Progenitor cell of endocrine pancreas (in vitro differentiated cells): Measurements from ENCODE around the gene RAC2. TPM values are rescaled to one million over a fixed set of nuclear protein-coding genes. Genes with fewer than 3 reads are reported as not detected.

Source experiments
- DNase-seq: peaks from one replicate; pipeline ENCODE4 v3.0.0; 2021; ENCODE audit warnings: low spot score; ENCODE audit not compliant: unreplicated experiment
- H3K27ac Mint-ChIP-seq: 2 replicates; pipeline ENCODE4 v1.8.0; 2021; ENCODE audit warnings: mild to moderate bottlenecking, moderate library complexity, mixed read lengths
- H3K27me3 Mint-ChIP-seq: 2 replicates; pipeline ENCODE4 v1.8.0; 2021; ENCODE audit warnings: mixed read lengths
- H3K36me3 Mint-ChIP-seq: 2 replicates; pipeline ENCODE4 v1.8.0; 2022; ENCODE audit warnings: mixed read lengths; ENCODE audit not compliant: insufficient read depth
- H3K4me1 Mint-ChIP-seq: 2 replicates; pipeline ENCODE4 v1.8.0; 2021; ENCODE audit warnings: low read depth, mixed read lengths
- H3K4me3 Mint-ChIP-seq: 2 replicates; pipeline ENCODE4 v1.8.0; 2021; ENCODE audit warnings: low read depth, mild to moderate bottlenecking, moderate library complexity, mixed read lengths
- H3K9me3 Mint-ChIP-seq: 2 replicates; pipeline ENCODE4 v1.8.0; 2021; ENCODE audit warnings: low read depth, mixed read lengths
- CTCF ChIP-seq: fragments of 200-600 bp; sonication (generic); IDR thresholded peaks from one replicate; pipeline ENCODE4 v1.5.0; 2021; ENCODE audit warnings: antibody characterized with exemption, mild to moderate bottlenecking; ENCODE audit not compliant: unreplicated experiment
- total RNA-seq: library from RNA; stranded (reverse); gene quantifications from 2 replicates; pipeline ENCODE4 v1.2.1, GENCODE V29; 2021

The RAC2 gene
- total RNA-seq, 1 donor from 2014 or later = 1.7 TPM

- Mint-ChIP-seq H3K27me3 (peaks cover 28% of the 10 kb centered on the region), H3K4me3 (no peak overlapping the region), H3K4me1 (peaks cover 1% of the 10 kb centered on the region), H3K36me3 (no peaks in the 10 kb centered on the region), H3K9me3 (no peaks in the 10 kb centered on the region), H3K27ac (no peak overlapping the region)
- no peak for TF ChIP-seq CTCF
- DNase-seq = no peak
Measured at GRCh38 chr22:37177221-37177620, 66.8 kb downstream of the RAC2 start.

DNA sequence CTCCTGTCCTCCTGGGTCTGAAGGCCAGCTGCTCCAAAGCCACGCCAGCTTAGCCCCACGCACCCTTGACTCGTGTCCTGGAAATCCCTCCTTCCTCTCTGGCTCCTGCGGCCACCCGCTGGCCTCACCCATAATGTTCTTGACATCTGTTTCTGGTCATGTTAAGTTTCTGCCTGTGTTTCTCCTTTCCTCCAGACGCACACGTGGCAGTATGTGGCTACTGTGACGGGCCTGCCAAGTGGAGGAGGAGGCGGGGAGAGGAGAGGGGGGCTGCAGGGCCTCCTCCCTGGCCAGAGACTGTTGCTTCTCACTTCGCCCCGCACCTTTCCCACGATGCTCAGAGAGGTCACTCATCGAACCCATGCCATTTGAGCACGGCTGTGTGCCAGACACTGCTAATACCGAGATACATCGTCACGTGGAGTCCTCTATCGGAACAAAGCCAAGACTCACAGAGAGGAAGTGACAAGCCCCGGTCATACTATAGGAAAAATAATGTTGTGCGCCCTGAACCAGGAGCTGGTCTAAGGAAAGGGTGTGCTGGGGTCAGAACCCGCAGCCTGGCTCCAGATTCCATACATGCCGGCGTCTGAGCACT lies 67.5 kb downstream of the RAC2 start:
- no peak for DNase-seq
- H3K4me1 Mint-ChIP-seq = peaks cover 1% of the 10 kb centered on the region
- H3K4me3 Mint-ChIP-seq = no peak overlapping the region
- peaks cover 28% of the 10 kb centered on the region for H3K27me3 Mint-ChIP-seq
- H3K36me3 Mint-ChIP-seq = no peaks in the 10 kb centered on the region
- H3K27ac Mint-ChIP-seq = no peak overlapping the region
- H3K9me3 Mint-ChIP-seq = no peaks in the 10 kb centered on the region
- TF ChIP-seq CTCF = no peak

GRCh38 chr22:37175414-37176281 lies 68.4 kb downstream of the RAC2 start:
- Mint-ChIP-seq H3K36me3 (no peaks in the 10 kb centered on the region), H3K4me1 (peaks cover 1% of the 10 kb centered on the region), H3K27me3 (peaks cover 31% of the 10 kb centered on the region), H3K4me3 (no peak overlapping the region), H3K27ac (no peak overlapping the region), H3K9me3 (no peaks in the 10 kb centered on the region)
- no peak for DNase-seq
- no peak for TF ChIP-seq CTCF

Other genes starting within 250 kb of the RAC2 start
- 41.9 and 44.5 TPM in 2 replicates for gene TST, start 224.8 kb downstream of the RAC2 start, total RNA-seq
- 98.2 and 101 TPM in 2 replicates for gene MPST, start 224.5 kb downstream of the RAC2 start, total RNA-seq
- gene KCTD17, start 192.5 kb downstream of the RAC2 start, total RNA-seq = 37.3 and 38.8 TPM in 2 replicates
- 12.6 and 16.4 TPM in 2 replicates for gene TMPRSS6, start 134.6 kb downstream of the RAC2 start, total RNA-seq
- not detected in 2 replicates for gene IL2RB, start 94.4 kb downstream of the RAC2 start, total RNA-seq
- gene C1QTNF6, start 56.0 kb downstream of the RAC2 start, total RNA-seq = 13.8 and 14.5 TPM in 2 replicates
- 1.3 and 1.9 TPM in 2 replicates for gene SSTR3, start 31.8 kb downstream of the RAC2 start, total RNA-seq
- not detected in 2 replicates for gene CYTH4, start 38.2 kb upstream of the RAC2 start, total RNA-seq
- 0.36 and 0.44 TPM in 2 replicates for gene ELFN2, start 183.2 kb upstream of the RAC2 start, total RNA-seq
- 3.2 and 5.9 TPM in 2 replicates for gene MFNG, start 242.1 kb upstream of the RAC2 start, total RNA-seq